Activated CD4-positive, alpha-beta T cell treated with anti-CD3 and anti-CD28 coated beads, Interleukin-2, amount 10 ng/mL, durations not matched to agents 7 days and 5 days (primary cell): ENCODE results near the gene SERPINA3. TPM values are rescaled to one million over a fixed set of nuclear protein-coding genes. Genes with fewer than 3 reads are reported as not detected.
"Not testable (repeated sequence)": the region's sequence is repeated elsewhere in the genome, so short reads cannot be mapped to it uniquely, and the experiment has no call there.

Experiments
- CTCF ChIA-PET: fragments of 350-600 bp; sonication (Branson Sonifier 250); formaldehyde crosslinking; loops from one replicate; lab custom pipeline; 2021; ENCODE audit warnings: antibody characterized with exemption; lab: Charles Lee
- POLR2A ChIA-PET: fragments of 350-600 bp; sonication (Branson Sonifier 250); formaldehyde crosslinking; loops from one replicate; lab custom pipeline; 2021; ENCODE audit warnings: antibody characterized with exemption; lab: Charles Lee
- DNase-seq: peaks from one replicate; pipeline ENCODE4 v3.0.0-alpha.2; 2020
- H3K27ac Mint-ChIP-seq: one replicate; pipeline ENCODE4 v1.8.0; 2021; ENCODE audit warnings: mild to moderate bottlenecking, moderate library complexity, mixed read lengths
- H3K27me3 Mint-ChIP-seq: one replicate; pipeline ENCODE4 v1.8.0; 2021; ENCODE audit warnings: mixed read lengths
- H3K36me3 Mint-ChIP-seq: one replicate; pipeline ENCODE4 v1.8.0; 2021; ENCODE audit warnings: low read depth, mixed read lengths
- H3K4me1 Mint-ChIP-seq: one replicate; pipeline ENCODE4 v1.8.0; 2021; ENCODE audit warnings: mixed read lengths
- H3K4me3 Mint-ChIP-seq: one replicate; pipeline ENCODE4 v1.8.0; 2021; ENCODE audit warnings: mild to moderate bottlenecking, moderate library complexity, mixed read lengths
- H3K9me3 Mint-ChIP-seq: one replicate; pipeline ENCODE4 v1.8.0; 2021; ENCODE audit warnings: mixed read lengths
- total RNA-seq, 2 experiments: library from RNA; stranded (reverse); gene quantifications; one replicate each; pipeline ENCODE4 v1.2.3, GENCODE V29; 2021

SERPINA3 gene
- total RNA-seq, 2 experiments from 2014 or later: not detected

- no peak overlapping the region for H3K4me3 Mint-ChIP-seq
- no peaks in the 10 kb centered on the region for H3K4me1 Mint-ChIP-seq
- no peaks in the 10 kb centered on the region for H3K36me3 Mint-ChIP-seq
- no peak for DNase-seq
- no peaks in the 10 kb centered on the region for H3K9me3 Mint-ChIP-seq
- ChIA-PET CTCF (no interaction called here), POLR2A (no interaction called here)
- H3K27ac Mint-ChIP-seq: no peak overlapping the region
- H3K27me3 Mint-ChIP-seq: no peaks in the 10 kb centered on the region
These were observed 6.8 kb upstream of the SERPINA3 start for GRCh38 chr14:94605361-94605760.

- H3K27ac Mint-ChIP-seq, H3K36me3 Mint-ChIP-seq, H3K27me3 Mint-ChIP-seq, H3K4me1 Mint-ChIP-seq, CTCF ChIA-PET, POLR2A ChIA-PET, DNase-seq, H3K4me3 Mint-ChIP-seq, H3K9me3 Mint-ChIP-seq: not testable (repeated sequence)
These were observed 3.2 kb upstream of the SERPINA3 start for GRCh38 chr14:94608966-94609365.

- no peaks in the 10 kb centered on the region for H3K36me3 Mint-ChIP-seq
These were observed 1.0 kb upstream of the SERPINA3 start for GRCh38 chr14:94611179-94611578.

DNA sequence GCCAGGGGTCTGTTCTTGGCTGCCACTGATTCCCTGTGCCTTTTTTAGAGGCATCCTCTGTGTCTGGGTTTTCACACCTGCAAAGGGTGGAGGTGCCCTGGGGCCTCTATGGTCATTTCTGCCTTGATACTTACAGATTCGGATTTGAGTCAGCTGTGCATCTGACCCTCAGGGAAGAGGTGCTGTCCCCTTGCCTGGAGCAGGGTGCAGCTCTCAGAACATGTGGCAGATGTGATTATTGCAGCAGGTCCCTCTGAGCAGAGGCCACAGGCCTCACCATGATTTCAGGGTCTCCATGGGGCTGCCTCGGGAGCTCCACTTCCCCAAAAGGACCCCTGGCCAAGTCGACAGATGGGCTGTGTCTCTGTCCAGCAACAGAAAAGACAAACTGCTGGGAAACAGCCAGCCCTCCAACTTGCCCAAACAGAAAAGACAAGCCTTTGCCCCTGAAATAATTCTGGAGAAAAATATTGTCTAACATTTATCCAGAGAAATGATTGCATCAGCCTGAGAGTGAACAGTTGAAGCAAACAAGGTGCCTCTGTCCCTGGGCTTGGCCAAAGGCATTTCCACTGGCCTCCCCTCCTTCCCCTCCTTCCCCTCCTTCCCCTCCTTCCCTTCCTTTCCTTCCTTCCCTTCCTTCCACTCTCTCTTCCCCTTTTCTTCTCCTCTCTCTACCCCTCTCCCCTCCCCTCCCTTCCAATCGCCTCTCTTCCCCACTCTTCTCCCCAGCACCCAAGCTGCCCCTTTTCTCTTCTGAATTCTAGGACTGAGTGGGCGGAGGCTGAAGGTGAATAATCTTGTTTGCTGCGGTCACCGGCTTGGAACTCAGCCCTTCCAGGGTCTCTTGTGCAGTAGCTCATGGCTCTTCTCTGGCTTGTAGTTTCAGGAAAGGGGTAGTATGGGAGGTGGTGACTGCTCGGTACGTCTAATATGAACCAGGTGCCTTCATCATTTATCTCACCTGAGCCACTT, 676 bp downstream of the SERPINA3 start:
- no peak overlapping the region for H3K4me3 Mint-ChIP-seq
- H3K27me3 Mint-ChIP-seq: no peaks in the 10 kb centered on the region
- no peaks in the 10 kb centered on the region for H3K9me3 Mint-ChIP-seq
- no peak overlapping the region for H3K27ac Mint-ChIP-seq
- DNase-seq: no peak
- no peaks in the 10 kb centered on the region for H3K36me3 Mint-ChIP-seq
- ChIA-PET CTCF (no interaction called here), POLR2A (no interaction called here)
- no peaks in the 10 kb centered on the region for H3K4me1 Mint-ChIP-seq

More at GRCh38 chr14:94611179-94611578, 1.0 kb upstream of the SERPINA3 start:
- H3K27ac Mint-ChIP-seq: no peak overlapping the region
- CTCF ChIA-PET: interaction anchor here (1.6 kb wide), 1 partner anchor 13 kb away, joined by 4 read pairs; no protein-coding TSS in a partner anchor
- H3K9me3 Mint-ChIP-seq: no peaks in the 10 kb centered on the region
- DNase-seq: no peak
- POLR2A ChIA-PET: no interaction called here
- H3K4me3 Mint-ChIP-seq: no peak overlapping the region
- no peaks in the 10 kb centered on the region for H3K4me1 Mint-ChIP-seq
- no peaks in the 10 kb centered on the region for H3K27me3 Mint-ChIP-seq

- H3K4me3 Mint-ChIP-seq: no peak overlapping the region
- no peaks in the 10 kb centered on the region for H3K36me3 Mint-ChIP-seq
- CTCF ChIA-PET: no interaction called here
- H3K9me3 Mint-ChIP-seq: no peaks in the 10 kb centered on the region
- POLR2A ChIA-PET: no interaction called here
- no peak overlapping the region for H3K27ac Mint-ChIP-seq
- no peak for DNase-seq
- no peaks in the 10 kb centered on the region for H3K4me1 Mint-ChIP-seq
- no peaks in the 10 kb centered on the region for H3K27me3 Mint-ChIP-seq
These were observed 1.8 kb downstream of the SERPINA3 start for GRCh38 chr14:94613720-94614644.

DNA sequence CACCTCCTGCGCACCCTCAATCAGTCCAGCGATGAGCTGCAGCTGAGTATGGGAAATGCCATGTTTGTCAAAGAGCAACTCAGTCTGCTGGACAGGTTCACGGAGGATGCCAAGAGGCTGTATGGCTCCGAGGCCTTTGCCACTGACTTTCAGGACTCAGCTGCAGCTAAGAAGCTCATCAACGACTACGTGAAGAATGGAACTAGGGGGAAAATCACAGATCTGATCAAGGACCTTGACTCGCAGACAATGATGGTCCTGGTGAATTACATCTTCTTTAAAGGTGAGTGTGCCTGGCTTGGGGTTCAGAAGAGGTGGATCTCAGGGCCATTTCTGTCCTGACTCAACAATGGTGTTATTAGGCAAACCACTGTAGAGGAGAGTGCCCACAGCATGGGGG, 2.6 kb downstream of the SERPINA3 start:
- Mint-ChIP-seq H3K27ac (no peak overlapping the region), H3K4me3 (no peak overlapping the region), H3K36me3 (no peaks in the 10 kb centered on the region), H3K27me3 (no peaks in the 10 kb centered on the region), H3K4me1 (no peaks in the 10 kb centered on the region), H3K9me3 (no peaks in the 10 kb centered on the region)
- ChIA-PET POLR2A (no interaction called here), CTCF (no interaction called here)
- DNase-seq: no peak

DNA sequence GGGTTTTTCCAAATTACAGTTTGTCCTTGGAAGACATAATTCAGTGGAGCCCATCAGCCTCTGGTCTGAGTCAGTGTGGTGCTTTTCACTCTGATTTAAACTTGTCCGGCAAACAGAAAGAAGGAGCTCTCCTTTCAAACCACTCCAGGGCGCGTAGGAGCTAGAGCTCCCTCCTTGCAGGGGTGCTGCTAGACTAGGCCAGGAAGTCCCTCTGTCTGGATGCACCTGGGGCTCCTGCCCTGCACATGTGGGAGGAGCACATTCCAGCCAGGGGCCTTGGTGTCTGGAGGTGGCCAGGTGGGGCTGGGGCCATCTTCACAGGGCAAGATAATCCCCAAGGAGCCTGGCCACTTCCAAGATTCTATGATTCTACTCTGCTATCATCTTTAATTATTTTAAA, 3.1 kb downstream of the SERPINA3 start:
- CTCF ChIA-PET: no interaction called here
- Mint-ChIP-seq H3K9me3 (no peaks in the 10 kb centered on the region), H3K4me3 (no peak overlapping the region), H3K27ac (no peak overlapping the region), H3K36me3 (no peaks in the 10 kb centered on the region), H3K27me3 (no peaks in the 10 kb centered on the region), H3K4me1 (no peaks in the 10 kb centered on the region)
- no peak for DNase-seq
- POLR2A ChIA-PET: no interaction called here

DNA sequence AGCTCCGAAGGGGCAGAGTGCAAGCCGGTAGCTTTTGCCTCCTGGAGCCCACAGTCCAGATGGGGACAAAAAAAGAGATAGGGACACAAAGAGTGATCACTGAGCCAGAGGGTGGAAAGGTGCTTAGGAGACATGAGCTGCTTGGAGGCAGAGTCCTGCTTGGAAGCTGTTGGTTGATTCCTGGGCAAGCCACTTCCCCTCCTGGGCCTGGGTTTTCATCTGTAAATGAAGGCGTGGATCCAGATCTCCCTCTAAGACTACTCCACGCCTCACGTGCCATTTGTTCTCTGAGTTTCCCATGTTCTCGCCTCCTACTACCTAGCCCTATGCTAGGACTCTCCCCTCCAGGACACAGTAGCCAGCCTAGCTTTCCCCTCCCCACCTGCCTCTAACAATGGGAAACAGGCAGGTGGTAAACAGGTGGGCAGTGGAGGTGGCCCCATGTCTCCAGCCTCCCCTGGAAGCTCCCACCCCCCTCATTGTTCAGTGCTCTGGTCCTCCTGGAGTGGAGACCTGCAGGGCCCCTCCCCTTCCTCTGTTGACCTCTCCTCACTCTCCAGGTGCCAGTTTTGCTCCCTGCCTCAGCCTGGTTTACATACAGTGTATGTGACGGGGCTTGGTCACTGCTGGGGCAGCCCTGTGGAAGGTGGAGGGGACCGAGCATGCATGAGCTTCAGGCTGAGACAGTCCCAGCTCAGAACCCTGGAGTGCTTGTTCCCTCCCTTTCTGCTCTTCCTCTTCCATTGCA, 3.8 kb downstream of the SERPINA3 start:
- CTCF ChIA-PET: no interaction called here
- DNase-seq: no peak
- Mint-ChIP-seq H3K27me3 (no peaks in the 10 kb centered on the region), H3K36me3 (no peaks in the 10 kb centered on the region), H3K4me3 (no peak overlapping the region), H3K4me1 (no peaks in the 10 kb centered on the region), H3K9me3 (no peaks in the 10 kb centered on the region), H3K27ac (no peak overlapping the region)
- POLR2A ChIA-PET: no interaction called here

DNA sequence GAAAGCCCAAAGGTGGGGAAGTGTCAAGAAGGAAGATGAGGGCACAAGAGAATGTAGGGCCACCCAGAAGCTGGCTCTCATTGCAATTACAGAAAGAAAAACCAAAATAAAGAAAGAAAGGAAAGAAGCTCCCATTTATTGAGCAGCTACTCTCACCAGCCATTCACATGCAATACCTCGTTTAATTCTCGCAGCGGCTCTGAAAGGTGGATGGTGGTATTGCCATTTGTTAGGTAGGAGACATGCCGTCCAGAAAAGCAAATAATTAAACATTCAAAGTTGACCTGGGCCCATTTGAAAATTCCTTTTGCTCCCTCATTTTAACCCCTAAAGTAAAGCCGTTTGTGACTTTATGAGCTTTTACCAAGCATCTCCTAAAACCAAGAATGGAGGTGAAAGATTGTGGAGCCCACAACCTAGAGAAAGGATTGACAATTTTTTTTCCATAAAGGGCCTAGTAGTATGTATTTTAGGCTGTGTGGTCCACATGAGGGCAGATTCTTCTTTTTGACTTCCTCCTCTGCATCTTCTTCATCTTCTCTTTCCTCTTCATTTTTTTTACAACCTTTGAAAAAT, 5.3 kb downstream of the SERPINA3 start:
- Mint-ChIP-seq H3K4me3 (no peak overlapping the region), H3K9me3 (no peaks in the 10 kb centered on the region), H3K36me3 (no peaks in the 10 kb centered on the region), H3K27me3 (no peaks in the 10 kb centered on the region), H3K27ac (no peak overlapping the region), H3K4me1 (no peaks in the 10 kb centered on the region)
- POLR2A ChIA-PET: no interaction called here
- DNase-seq: no peak
- CTCF ChIA-PET: no interaction called here

DNA sequence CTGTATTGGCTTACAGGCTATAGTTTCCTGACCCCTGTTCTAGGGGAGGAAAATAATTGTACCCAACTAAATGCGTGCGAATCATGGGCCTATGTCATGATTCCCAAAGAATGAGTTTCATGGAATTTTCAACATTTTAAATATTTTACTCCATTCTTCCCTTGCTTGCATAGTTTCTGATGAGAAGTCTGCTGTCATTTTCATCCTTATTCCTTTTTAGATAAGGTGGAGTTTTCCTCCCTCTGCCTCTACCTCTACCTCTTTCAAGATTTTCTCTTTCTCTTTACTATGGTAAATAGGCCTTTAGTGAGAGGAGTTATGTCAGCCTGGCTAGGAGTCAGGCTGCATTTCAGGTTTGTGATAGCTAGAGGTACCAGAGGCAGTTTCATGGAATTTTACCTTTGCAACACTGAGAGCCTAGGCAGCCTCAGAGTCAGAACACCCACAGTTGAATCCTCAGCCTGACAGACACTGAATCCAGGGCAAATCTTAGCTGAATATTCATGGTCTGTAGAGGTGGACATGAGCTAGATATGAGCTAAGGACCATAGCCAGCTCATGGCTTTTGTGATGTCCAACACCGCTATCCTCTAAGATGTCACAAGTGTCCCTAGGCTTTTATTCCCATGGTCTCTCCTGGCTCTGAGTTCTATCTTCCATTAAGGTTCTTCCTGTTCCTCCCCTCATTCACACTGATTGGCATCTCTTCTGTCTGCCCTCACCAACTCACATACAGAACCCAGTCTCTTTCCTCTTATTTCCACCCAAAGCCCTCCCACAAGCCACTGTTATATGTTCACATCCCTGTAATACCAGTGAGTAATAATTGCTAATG, 6.0 kb downstream of the SERPINA3 start:
- H3K4me1 Mint-ChIP-seq: no peaks in the 10 kb centered on the region
- CTCF ChIA-PET: no interaction called here
- no peaks in the 10 kb centered on the region for H3K9me3 Mint-ChIP-seq
- DNase-seq: no peak
- H3K27ac Mint-ChIP-seq: no peak overlapping the region
- H3K36me3 Mint-ChIP-seq: no peaks in the 10 kb centered on the region
- POLR2A ChIA-PET: no interaction called here
- H3K4me3 Mint-ChIP-seq: no peak overlapping the region
- no peaks in the 10 kb centered on the region for H3K27me3 Mint-ChIP-seq

DNA sequence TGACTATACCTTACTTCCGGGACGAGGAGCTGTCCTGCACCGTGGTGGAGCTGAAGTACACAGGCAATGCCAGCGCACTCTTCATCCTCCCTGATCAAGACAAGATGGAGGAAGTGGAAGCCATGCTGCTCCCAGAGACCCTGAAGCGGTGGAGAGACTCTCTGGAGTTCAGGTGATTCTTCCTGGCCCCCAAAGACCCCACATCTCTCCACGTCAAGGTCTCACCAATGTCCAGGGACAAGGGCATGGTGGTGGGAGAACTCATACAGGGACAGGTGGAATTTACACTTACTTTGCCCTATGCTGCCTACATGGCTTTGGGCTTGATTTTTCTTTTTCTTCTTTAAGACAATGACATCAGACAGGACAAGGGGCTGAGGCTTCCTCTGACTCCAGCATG, 7.1 kb downstream of the SERPINA3 start:
- no peak for DNase-seq
- H3K27ac Mint-ChIP-seq: no peak overlapping the region
- no peaks in the 10 kb centered on the region for H3K27me3 Mint-ChIP-seq
- H3K36me3 Mint-ChIP-seq: no peaks in the 10 kb centered on the region
- ChIA-PET POLR2A (no interaction called here), CTCF (interaction anchor here (0.6 kb wide), 1 partner anchor 1112 kb away, joined by 3 read pairs; no protein-coding TSS in a partner anchor)
- no peaks in the 10 kb centered on the region for H3K9me3 Mint-ChIP-seq
- H3K4me1 Mint-ChIP-seq: no peaks in the 10 kb centered on the region
- H3K4me3 Mint-ChIP-seq: no peak overlapping the region

GRCh38 chr14:94620597-94620996, 8.4 kb downstream of the SERPINA3 start:
- no peak for DNase-seq
- H3K4me3 Mint-ChIP-seq: no peak overlapping the region
- H3K27ac Mint-ChIP-seq: no peak overlapping the region
- ChIA-PET POLR2A (no interaction called here), CTCF (no interaction called here)
- H3K27me3 Mint-ChIP-seq: no peaks in the 10 kb centered on the region
- H3K36me3 Mint-ChIP-seq: no peaks in the 10 kb centered on the region
- H3K4me1 Mint-ChIP-seq: no peaks in the 10 kb centered on the region
- no peaks in the 10 kb centered on the region for H3K9me3 Mint-ChIP-seq
